A673 (cell line): ENCODE results near the gene MORN1. TPM values are rescaled to one million over a fixed set of nuclear protein-coding genes. Genes with fewer than 3 reads are reported as not detected.
"Not testable (repeated sequence)": the region's sequence is repeated elsewhere in the genome, so short reads cannot be mapped to it uniquely, and the experiment has no call there.

Experiments used
- BruUV-seq: library from RNA; stranded (reverse); fragments of 400-500 nt; replicated peaks from 2 replicates; lab custom pipeline; 2021; lab: Mats Ljungman, UMichigan
- CTCF ChIA-PET: fragments of 300-600 bp; sonication (Branson Sonifier 250); formaldehyde crosslinking; loops from one replicate; lab custom pipeline; 2022; ENCODE audit warnings: antibody characterized with exemption; lab: Charles Lee
- POLR2A ChIA-PET: fragments of 300-600 bp; sonication (Branson Sonifier 250); formaldehyde crosslinking; loops from one replicate; lab custom pipeline; 2022; ENCODE audit warnings: antibody characterized with exemption; ENCODE audit not compliant: low non-redundant PET; lab: Charles Lee
- DNase-seq: peaks from one replicate; pipeline ENCODE4 v3.0.0-alpha.2; 2015; ENCODE audit warnings: low spot score
- H3K27ac ChIP-seq: fragments of 200-600 bp; sonication (generic); 2 replicates; pipeline ENCODE4 v1.5.1; 2016; ENCODE audit warnings: mixed run types, low read depth, mild to moderate bottlenecking, mixed read lengths, antibody characterized with exemption, low read length; ENCODE audit not compliant: poor library complexity, severe bottlenecking
- H3K27me3 ChIP-seq: fragments of 200-600 bp; sonication (generic); replicated peaks from 2 replicates; pipeline ENCODE4 v1.6.1; 2017; ENCODE audit warnings: mixed run types, low read depth, mild to moderate bottlenecking, mixed read lengths, antibody characterized with exemption, low read length; ENCODE audit not compliant: insufficient read depth, poor library complexity
- H3K36me3 ChIP-seq: fragments of 200-600 bp; sonication (generic); 2 replicates; pipeline ENCODE4 v1.6.1; 2016; ENCODE audit warnings: mixed run types, mild to moderate bottlenecking, mixed read lengths, antibody characterized with exemption, low read length; ENCODE audit not compliant: insufficient read depth, poor library complexity, severe bottlenecking
- H3K4me1 ChIP-seq: fragments of 200-600 bp; sonication (generic); 2 replicates; pipeline ENCODE4 v1.6.1; 2017; ENCODE audit warnings: mixed run types, mild to moderate bottlenecking, mixed read lengths, antibody characterized with exemption, low read length; ENCODE audit not compliant: insufficient read depth, poor library complexity, severe bottlenecking
- H3K4me3 ChIP-seq: fragments of 200-600 bp; sonication (generic); 2 replicates; pipeline ENCODE4 v1.5.1; 2016; ENCODE audit warnings: low read depth, mixed run types, mild to moderate bottlenecking, mixed read lengths, low read length; ENCODE audit not compliant: poor library complexity, severe bottlenecking
- H3K9me3 ChIP-seq: fragments of 200-600 bp; sonication (generic); 2 replicates; pipeline ENCODE4 v1.6.1; 2016; ENCODE audit warnings: mixed run types, low read depth, mild to moderate bottlenecking, mixed read lengths, antibody characterized with exemption, low read length; ENCODE audit not compliant: poor library complexity, severe bottlenecking
- EZH2 ChIP-seq: fragments of 200-600 bp; sonication (generic); IDR thresholded peaks from 2 replicates; pipeline ENCODE4 v1.6.1; 2017; ENCODE audit warnings: borderline replicate concordance, low read depth, mild to moderate bottlenecking, mixed read lengths, antibody characterized with exemption, low read length; ENCODE audit not compliant: poor library complexity, severe bottlenecking
- intact Hi-C: fragments of 100-400 bp; cut with micrococcal nuclease; formaldehyde crosslinking; loops from one replicate; pipeline ENCODE4 v1.10.0; 2022; ENCODE audit not compliant: unreplicated experiment
- total RNA-seq: library from RNA; stranded (reverse); gene quantifications from 2 replicates; pipeline ENCODE4 v1.2.3, GENCODE V29; 2021
- TF ChIP-seq, protein P1 (sequence below): fragments of 300-800, 200-600 bp; sonication (generic); conservative IDR thresholded peaks from 2 replicates; pipeline ENCODE4 v1.5.1; 2017; ENCODE audit warnings: low read depth, mild to moderate bottlenecking, antibody characterized with exemption, low read length, moderate library complexity, mixed read lengths

The MORN1 gene
- total RNA-seq, 1 experiment from 2014 or later, result 24.7 TPM

DNA sequence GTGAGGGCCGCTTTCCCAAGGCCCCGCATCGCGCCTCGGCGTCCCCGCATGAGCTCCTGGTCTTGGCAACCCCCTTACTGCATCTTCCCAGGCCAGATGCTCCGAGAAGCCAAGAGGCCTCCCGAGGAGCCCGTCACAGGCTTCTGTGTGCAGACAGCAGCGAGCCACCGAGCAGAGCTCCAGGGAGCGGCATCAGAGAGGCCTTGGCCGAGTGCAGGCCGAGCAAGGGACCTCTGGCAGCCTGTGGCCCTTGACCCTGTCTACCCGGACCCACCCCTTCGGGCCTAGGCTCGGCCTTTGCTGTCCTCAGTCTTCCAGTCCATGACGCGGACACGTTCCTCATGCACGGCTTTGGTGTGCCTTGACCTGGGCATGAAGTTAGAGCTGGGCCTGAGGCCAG lies 63.5 kb downstream of the MORN1 start:
- no peak for DNase-seq
- TF ChIP-seq, protein P1, sequence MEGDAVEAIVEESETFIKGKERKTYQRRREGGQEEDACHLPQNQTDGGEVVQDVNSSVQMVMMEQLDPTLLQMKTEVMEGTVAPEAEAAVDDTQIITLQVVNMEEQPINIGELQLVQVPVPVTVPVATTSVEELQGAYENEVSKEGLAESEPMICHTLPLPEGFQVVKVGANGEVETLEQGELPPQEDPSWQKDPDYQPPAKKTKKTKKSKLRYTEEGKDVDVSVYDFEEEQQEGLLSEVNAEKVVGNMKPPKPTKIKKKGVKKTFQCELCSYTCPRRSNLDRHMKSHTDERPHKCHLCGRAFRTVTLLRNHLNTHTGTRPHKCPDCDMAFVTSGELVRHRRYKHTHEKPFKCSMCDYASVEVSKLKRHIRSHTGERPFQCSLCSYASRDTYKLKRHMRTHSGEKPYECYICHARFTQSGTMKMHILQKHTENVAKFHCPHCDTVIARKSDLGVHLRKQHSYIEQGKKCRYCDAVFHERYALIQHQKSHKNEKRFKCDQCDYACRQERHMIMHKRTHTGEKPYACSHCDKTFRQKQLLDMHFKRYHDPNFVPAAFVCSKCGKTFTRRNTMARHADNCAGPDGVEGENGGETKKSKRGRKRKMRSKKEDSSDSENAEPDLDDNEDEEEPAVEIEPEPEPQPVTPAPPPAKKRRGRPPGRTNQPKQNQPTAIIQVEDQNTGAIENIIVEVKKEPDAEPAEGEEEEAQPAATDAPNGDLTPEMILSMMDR, result no peak
- TF ChIP-seq EZH2, result no peak
- H3K27me3 ChIP-seq, result peaks cover 3% of the 10 kb centered on the region
- H3K4me1 ChIP-seq, result no peaks in the 10 kb centered on the region
- H3K27ac ChIP-seq, result no peak overlapping the region
- no peaks in the 10 kb centered on the region for H3K9me3 ChIP-seq
- H3K4me3 ChIP-seq, result no peak overlapping the region
- intact Hi-C loops, result no loop called here
- BruUV-seq, result no TSS peak
- CTCF ChIA-PET, result interaction anchor here (0.6 kb wide), 1 partner anchor 21 kb away, joined by 3 read pairs; no protein-coding TSS in a partner anchor
- POLR2A ChIA-PET, result interaction anchor here (0.5 kb wide), 1 partner anchor 108 kb away, joined by 3 read pairs; no protein-coding TSS in a partner anchor
- H3K36me3 ChIP-seq, result no peaks in the 10 kb centered on the region

DNA sequence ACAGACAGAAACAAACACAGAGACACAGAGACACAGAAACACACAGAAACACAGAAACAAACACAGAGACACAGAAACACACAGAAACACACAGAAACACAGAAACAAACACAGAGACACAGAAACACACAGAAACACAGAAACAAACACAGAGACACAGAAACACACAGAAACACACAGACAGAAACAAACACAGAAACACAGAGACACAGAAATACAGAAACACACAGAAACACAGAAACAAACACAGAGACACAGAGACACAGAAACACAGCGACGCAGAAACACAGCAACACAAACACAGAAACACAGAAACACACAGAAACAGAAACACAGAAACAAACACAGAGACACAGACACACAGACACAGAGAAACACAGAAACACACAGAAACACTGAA lies 64.2 kb downstream of the MORN1 start:
- H3K27ac ChIP-seq, intact Hi-C loops, H3K27me3 ChIP-seq, H3K36me3 ChIP-seq, DNase-seq, CTCF ChIA-PET, H3K4me1 ChIP-seq, H3K9me3 ChIP-seq, BruUV-seq, H3K4me3 ChIP-seq: not testable (repeated sequence)
- POLR2A ChIA-PET, result interaction anchor here (0.5 kb wide), 1 partner anchor 108 kb away, joined by 3 read pairs; no protein-coding TSS in a partner anchor

DNA sequence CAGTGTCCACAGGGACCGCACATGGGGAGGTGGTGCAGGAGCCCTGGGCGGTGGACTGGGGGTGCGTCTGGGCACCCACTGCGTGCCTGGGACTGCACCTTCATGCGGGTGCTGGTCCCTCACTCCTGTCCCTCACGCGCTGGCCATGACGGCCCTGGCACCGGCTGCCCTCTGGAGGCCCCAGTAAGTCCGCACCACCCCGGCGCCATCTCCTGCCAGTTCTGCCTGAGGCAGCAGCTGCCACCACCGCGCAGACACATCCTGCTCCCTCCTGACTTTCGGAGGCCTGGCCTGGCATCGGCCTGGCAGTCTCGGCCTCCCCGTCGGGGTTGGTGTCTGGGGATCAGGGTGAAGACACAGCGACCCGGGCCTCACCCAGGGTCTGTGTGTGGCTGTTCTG lies 64.8 kb downstream of the MORN1 start:
- BruUV-seq, result no TSS peak
- Histone ChIP-seq H3K9me3 (no peaks in the 10 kb centered on the region), H3K27ac (no peak overlapping the region), H3K36me3 (no peaks in the 10 kb centered on the region), H3K27me3 (peaks cover 3% of the 10 kb centered on the region), H3K4me3 (no peak overlapping the region), H3K4me1 (peaks cover 6% of the 10 kb centered on the region)
- no peak for DNase-seq
- intact Hi-C loops, result no loop called here
- ChIA-PET CTCF (no interaction called here), POLR2A (no interaction called here)
- TF ChIP-seq, protein P1, result no peak
- no peak for TF ChIP-seq EZH2
